Kidney glomerular epithelial cell (primary cell): ENCODE measurements around the gene RRAS2.
"Not testable (repeated sequence)": the region's sequence is repeated elsewhere in the genome, so short reads cannot be mapped to it uniquely, and the experiment has no call there.

ENCODE experiments used
- DNase-seq: peaks from one replicate; lab custom pipeline; 2025; lab: John Stamatoyannopoulos, UW

RRAS2 gene

DNA sequence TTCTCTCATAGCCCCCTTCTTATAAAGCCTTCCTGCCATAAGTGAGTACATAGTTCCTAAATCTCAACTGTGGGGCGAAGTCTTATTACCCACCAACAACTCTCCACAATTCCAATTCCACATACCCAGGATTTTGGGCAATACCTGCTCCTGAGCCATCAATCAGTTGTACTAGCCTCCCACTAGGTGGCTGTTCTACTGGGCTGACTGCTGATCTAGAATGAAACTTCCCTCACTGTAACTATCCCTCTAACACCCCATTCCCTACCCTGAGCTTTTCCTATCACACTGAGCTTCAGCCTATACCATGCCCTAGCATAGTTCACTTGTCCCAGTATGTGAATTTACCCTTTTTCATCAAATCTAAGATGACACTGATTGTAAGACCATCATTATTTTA, 52.5 kb downstream of the RRAS2 start:
- no peak for DNase-seq

DNA sequence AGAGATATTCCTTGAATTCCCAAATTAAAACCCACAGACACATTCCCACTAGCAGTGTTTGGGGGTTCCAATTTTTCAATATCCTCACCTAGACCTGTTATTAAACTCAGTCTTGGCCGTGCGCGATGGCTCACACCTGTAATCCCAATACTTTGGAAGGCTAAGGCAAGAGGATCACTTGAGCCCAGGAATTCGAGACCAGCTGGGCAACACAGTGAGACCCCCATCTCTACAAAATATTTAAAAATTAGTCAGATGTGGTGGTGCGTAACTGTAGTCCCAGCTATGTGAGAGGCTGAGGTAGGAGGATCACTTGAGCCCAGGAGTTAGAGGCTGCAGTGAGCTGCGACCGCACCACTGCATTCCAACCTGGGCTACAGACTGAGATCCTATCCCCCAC, 53.3 kb downstream of the RRAS2 start:
- no peak for DNase-seq

- no peak for DNase-seq
Observed at GRCh38 chr11:14304601-14305000, 54.4 kb downstream of the RRAS2 start.

DNA sequence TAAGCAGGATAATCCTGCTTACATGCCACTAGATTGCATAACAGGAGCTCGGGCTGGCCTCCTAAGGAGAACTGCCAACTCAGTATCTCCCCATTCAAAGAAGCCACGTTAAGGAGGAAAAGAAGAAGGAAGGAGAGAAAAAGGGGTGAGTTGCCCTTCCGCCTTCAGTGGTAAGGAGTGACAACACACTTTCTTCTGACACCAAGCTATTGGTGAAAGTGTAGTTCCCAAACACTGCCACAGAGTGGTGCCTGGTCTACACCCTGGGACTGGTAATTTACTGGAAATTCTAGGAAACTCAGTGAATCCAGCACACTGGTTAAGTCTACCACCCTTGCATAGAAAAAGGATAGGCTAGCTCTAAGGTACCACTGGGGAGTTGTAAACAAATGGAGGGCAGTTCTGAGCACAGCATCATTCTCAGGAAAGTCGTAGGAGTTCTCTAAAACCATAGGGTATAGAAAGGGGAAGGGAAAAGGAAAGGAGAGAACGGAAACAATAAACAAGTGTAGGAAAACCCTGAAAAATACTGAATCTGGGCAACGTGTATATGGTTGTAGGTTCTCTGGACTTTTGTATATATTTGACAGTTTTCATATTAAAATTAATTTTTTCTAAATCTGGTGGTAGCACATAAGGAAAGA, 58.2 kb downstream of the RRAS2 start:
- peak; percentile 26 for DNase-seq

- DNase-seq, result no peak
Observed at GRCh38 chr11:14299921-14300320, 59.1 kb downstream of the RRAS2 start.

DNA sequence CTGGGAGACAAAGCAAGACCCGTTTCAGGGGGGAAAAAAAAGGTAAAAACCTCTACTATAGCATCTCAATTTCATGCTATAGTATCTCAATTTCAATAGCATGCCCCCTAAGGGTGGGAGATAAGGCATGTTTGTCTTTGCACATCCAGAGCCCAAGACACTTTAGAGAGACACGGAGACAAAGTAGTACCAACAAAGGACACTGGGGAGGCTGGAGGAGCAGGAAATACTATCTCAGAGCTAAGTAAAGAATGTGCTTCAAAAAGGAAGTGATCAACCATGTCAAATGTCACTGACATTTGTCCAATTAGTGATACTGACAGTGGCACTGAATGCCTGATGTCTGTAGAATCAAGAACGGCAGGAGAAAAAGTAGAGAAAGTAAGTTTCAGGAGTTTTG, 68.6 kb downstream of the RRAS2 start:
- DNase-seq, result no peak

DNA sequence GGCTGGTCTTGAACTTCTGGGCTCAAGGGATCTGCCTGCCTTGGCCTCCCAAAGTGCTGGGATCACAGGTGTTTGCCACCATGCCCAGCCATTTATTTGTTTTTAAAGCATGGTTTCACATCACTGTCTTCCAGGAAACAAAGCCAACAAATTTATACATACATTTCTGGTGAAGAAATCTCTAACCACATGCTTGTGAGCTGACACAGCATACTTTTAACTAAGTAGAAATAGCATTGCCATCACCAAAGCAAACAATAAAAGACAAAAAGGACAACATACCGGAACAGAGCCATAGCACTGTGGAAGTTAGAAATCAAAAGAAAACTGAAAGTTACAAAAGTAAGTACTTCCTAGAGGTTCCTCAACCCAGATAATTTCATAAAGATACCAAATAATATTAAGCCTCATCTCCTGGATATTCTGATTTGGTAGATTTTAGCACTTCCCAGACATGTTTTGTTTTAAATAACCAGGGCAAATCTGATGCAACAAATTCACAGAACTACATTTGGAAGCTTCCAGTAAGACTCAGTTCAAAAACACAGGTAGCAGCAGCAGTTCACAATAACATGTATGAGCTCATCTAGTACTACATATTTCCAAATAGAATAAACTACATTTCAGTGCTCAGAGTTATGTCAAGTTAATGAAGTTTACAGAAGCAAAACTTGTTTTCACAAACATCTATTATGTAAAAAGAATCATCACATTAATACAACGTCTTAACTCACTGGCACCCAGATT, 70.6 kb downstream of the RRAS2 start:
- peak; percentile 79 for DNase-seq

GRCh38 chr11:14278869-14279268, 80.1 kb downstream of the RRAS2 start:
- DNase-seq, result not testable (repeated sequence)

DNA sequence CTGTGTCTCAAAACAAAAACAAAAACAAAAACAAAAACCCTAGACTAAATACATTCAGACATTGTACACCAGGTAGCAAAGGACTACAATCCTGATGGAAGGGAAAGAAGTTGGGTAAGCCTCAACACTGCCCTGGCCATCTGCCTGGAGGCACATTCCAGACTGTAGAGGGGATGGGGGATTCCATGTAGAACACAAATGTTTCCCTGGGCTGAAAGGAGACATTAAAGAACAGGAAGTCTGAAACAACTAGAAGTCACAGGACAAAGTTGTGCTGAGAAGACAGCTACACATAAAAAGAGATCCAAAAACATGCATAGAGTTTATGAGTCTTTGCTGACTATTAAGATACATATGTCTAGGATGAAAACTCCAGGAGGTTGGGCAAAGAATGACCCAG, 83.9 kb downstream of the RRAS2 start:
- DNase-seq, result no peak

- DNase-seq, result no peak
Observed at GRCh38 chr11:14273895-14274294, 85.1 kb downstream of the RRAS2 start.

DNA sequence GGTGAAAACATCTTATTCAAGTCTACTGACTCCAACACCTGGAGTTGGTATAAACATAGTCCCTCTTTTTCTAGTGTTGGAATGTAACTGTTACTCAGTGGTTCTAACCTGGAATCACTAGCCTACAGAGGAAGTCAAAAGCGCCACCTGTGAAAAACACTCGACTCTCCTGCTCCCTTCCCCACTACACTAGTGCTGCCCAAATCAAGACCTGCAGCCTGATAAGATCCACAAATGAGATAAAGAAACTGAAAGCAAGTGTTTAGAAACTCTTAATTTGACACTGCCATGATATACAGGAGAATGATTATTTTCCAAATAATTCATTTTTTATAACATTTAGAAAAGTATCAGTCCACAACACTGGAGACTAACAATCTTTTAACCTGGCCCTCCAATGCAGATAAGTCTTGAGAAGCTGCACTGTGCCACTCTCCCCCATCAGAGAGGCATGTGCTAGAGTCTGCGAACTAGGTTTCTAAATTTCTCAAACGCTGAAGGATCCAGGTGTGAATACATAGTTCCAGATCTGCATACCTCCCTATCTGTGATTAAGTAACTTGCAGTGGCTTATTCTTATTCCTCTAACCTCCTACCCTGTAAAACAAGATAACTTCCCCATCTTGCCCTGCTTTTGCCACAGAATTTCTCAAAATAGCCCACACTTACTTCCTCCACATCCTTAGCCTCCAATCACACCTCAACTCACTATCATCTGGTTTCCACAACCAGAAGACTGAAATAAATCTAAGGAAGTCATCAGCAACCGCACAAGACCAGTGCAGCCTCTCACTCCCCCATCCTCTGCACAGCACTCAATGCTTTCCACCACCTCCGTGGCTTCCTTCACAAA, 88.1 kb downstream of the RRAS2 start:
- DNase-seq, result no peak

GRCh38 chr11:14269692-14270573, 89.0 kb downstream of the RRAS2 start:
- no peak for DNase-seq

- DNase-seq, result no peak
Observed at GRCh38 chr11:14267861-14268635, 90.9 kb downstream of the RRAS2 start.

DNA sequence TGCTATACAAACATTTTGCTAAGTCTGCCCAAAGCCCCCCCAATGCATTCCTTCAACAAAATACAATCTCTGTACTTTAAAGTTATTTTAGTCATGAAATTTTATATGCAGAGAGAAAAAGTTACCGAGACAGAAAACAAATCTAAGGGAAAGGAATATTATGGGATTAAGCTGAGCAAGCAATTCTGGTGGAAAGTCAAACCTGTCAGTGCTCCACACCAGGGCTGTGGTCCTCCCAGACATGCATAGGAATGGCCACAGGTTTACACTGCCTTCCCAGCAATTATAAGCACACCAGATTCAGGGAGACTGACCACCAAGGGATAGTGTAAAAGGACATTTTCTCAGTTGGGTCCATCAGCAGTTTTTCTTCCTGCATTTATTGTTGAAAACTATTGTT, 92.4 kb downstream of the RRAS2 start:
- DNase-seq, result no peak

GRCh38 chr11:14264966-14265365, 94.0 kb downstream of the RRAS2 start:
- no peak for DNase-seq

- DNase-seq, result no peak
Observed at GRCh38 chr11:14262271-14262846, 96.6 kb downstream of the RRAS2 start.

DNA sequence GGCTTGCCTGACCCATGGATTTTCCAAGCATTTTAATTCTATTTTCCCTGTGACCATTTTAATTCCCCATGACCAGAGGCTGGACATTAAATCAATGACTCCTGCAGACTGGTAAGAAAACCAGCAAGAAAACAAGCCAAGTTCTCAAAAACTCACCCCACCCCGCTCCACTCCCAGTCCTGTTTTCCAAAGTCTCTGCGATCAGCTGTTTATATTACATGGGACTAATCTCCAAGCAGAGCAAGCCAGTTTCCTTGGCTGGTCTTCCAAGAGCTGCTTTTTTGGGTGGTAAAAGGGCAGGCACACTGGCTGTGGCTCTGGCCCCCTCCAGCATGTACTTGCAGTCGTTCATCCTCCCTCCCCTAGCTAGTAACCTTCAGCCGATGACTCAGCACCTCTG, 97.9 kb downstream of the RRAS2 start:
- no peak for DNase-seq

DNA sequence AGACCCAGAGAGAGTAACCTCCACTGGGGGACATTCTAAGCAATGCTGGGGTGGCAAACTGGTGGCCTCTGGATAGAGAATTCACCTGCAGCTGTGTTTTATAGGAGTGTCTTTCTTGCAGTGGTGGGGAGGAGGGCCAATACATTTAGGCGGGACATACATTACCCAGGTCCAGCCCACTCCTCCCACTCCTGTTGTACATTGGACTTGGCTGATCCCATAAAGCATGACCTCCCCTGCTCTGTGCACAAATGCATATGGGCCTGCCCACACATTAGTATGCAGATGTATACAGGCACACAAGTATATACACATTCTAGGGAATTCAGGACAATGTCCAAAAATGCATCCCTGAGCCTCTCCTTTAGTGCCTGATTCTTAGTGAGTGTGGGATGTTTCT, 99.1 kb downstream of the RRAS2 start:
- no peak for DNase-seq

GRCh38 chr11:14259186-14259784, 99.7 kb downstream of the RRAS2 start:
- no peak for DNase-seq

- peak; percentile 14 for DNase-seq
Observed at GRCh38 chr11:14258221-14258935, 100.6 kb downstream of the RRAS2 start.
